Ovary (tissue), 3 donors: ENCODE data around the gene DNAJC15.

Experiments
- POLR2A ChIP-seq: fragments of 450-650 bp; IDR thresholded peaks from one replicate; pipeline ENCODE4 v1.6.1; 2017; ENCODE audit warnings: antibody characterized with exemption, mild to moderate bottlenecking, moderate library complexity
- TF ChIP-seq, protein P1 (sequence below), 3 donors: fragments of 450-650 bp in 2 of 3; fragments of 200-600 bp in 1 of 3; IDR thresholded peaks; one replicate each; pipeline versions ENCODE4 v1.5.1 to v1.8.0; 2016 to 2022; ENCODE audit warnings: antibody characterized with exemption in 3 of 3, mild to moderate bottlenecking in 1 of 3
- donor health status: DM: no; HTN: no; CAD: no.

DNA sequence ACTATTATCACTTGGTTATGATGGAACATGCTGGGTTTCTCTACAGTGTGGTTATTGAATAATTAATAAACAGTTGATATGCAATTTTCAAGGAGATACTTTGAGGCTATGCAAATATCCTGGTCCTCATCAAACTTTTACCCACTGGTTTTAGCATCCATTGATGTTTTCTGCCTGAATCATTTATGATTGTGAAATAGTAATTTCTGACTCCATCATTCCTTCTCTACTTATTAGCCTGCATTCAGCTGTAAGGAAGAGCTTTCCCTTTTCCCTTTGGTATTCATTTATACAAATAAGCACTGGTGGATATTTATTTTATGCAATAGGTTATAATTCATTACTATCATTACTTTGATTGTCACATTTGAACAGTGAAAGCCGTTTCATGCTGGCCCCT lies 13.9 kb upstream of the DNAJC15 start:
- no peak for TF ChIP-seq POLR2A
- TF ChIP-seq, protein P1, sequence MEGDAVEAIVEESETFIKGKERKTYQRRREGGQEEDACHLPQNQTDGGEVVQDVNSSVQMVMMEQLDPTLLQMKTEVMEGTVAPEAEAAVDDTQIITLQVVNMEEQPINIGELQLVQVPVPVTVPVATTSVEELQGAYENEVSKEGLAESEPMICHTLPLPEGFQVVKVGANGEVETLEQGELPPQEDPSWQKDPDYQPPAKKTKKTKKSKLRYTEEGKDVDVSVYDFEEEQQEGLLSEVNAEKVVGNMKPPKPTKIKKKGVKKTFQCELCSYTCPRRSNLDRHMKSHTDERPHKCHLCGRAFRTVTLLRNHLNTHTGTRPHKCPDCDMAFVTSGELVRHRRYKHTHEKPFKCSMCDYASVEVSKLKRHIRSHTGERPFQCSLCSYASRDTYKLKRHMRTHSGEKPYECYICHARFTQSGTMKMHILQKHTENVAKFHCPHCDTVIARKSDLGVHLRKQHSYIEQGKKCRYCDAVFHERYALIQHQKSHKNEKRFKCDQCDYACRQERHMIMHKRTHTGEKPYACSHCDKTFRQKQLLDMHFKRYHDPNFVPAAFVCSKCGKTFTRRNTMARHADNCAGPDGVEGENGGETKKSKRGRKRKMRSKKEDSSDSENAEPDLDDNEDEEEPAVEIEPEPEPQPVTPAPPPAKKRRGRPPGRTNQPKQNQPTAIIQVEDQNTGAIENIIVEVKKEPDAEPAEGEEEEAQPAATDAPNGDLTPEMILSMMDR (IDR thresholded peaks at IDR 0.05) = no peak
